GM21423 (cell line): Measurements from ENCODE around the gene GRIP1.

Source experiments
- ATAC-seq: cut with Tn5 transposase; IDR thresholded peaks from one replicate; pipeline ENCODE4 v1.9.1; 2021; ENCODE audit warnings: mild to moderate bottlenecking, moderate library complexity; ENCODE audit not compliant: unreplicated experiment

Gene GRIP1

GRCh38 chr12:66678338-66679275, at the start of gene GRIP1:
Gene GRIP1, minus strand, starts transcription at chr12:66679076. Its CDS starts 172 bp downstream, at chr12:66678904.
- no peak for ATAC-seq

GRCh38 chr12:66726556-66726955, 47.7 kb upstream of the GRIP1 start:
- no peak for ATAC-seq

- ATAC-seq, result no peak
Observed at GRCh38 chr12:66725031-66725430, 46.2 kb upstream of the GRIP1 start.

- no peak for ATAC-seq
Observed at GRCh38 chr12:66724616-66725015, 45.7 kb upstream of the GRIP1 start.

- ATAC-seq, result no peak
Observed at GRCh38 chr12:66724026-66724425, 45.1 kb upstream of the GRIP1 start.

GRCh38 chr12:66719862-66720261, 41.0 kb upstream of the GRIP1 start:
- no peak for ATAC-seq

GRCh38 chr12:66717036-66717673, 38.3 kb upstream of the GRIP1 start:
- no peak for ATAC-seq

- no peak for ATAC-seq
Observed at GRCh38 chr12:66716522-66716921, 37.6 kb upstream of the GRIP1 start.

- no peak for ATAC-seq
Observed at GRCh38 chr12:66714709-66715108, 35.8 kb upstream of the GRIP1 start.

- peak; percentile 58 for ATAC-seq
Observed at GRCh38 chr12:66713984-66714383, 35.1 kb upstream of the GRIP1 start.

- ATAC-seq, result no peak
Observed at GRCh38 chr12:66709893-66710292, 31.0 kb upstream of the GRIP1 start.

- ATAC-seq, result no peak
Observed at GRCh38 chr12:66709457-66709773, 30.5 kb upstream of the GRIP1 start.

GRCh38 chr12:66708704-66709456, 30.0 kb upstream of the GRIP1 start:
- no peak for ATAC-seq

- no peak for ATAC-seq
Observed at GRCh38 chr12:66707002-66707697, 28.3 kb upstream of the GRIP1 start.

GRCh38 chr12:66699738-66700482, 21.0 kb upstream of the GRIP1 start:
- no peak for ATAC-seq

- ATAC-seq, result no peak
Observed at GRCh38 chr12:66698558-66698957, 19.7 kb upstream of the GRIP1 start.

- no peak for ATAC-seq
Observed at GRCh38 chr12:66697404-66697803, 18.5 kb upstream of the GRIP1 start.

GRCh38 chr12:66694666-66695613, 16.1 kb upstream of the GRIP1 start:
- ATAC-seq, result no peak

- ATAC-seq, result peak; percentile 84
Observed at GRCh38 chr12:66693901-66694513, 15.1 kb upstream of the GRIP1 start.
